Smooth muscle cell (in vitro differentiated cells): ENCODE results near the gene GNAT1. TPM values are rescaled to one million over a fixed set of nuclear protein-coding genes. Genes with fewer than 3 reads are reported as not detected.
A peak's percentile ranks its signal among the peaks of the same experiment; 100 is the strongest.

Experiments
- DNase-seq: peaks from one replicate; lab custom pipeline; 2025; ENCODE audit not compliant: unreplicated experiment; lab: John Stamatoyannopoulos, UW
- H2AFZ ChIP-seq: fragments of 200-600 bp; sonication (generic); 2 replicates; pipeline ENCODE4 v1.6.0; 2016; ENCODE audit warnings: antibody characterized with exemption, low read depth, mild to moderate bottlenecking
- H3F3A ChIP-seq: fragments of 200-600 bp; sonication (generic); 2 replicates; pipeline ENCODE4 v1.6.0; 2017; ENCODE audit warnings: antibody characterized with exemption, low read depth
- H3K27ac ChIP-seq: fragments of 200-600 bp; sonication (generic); 2 replicates; pipeline ENCODE4 v1.5.1; 2016; ENCODE audit warnings: low read depth, mild to moderate bottlenecking
- H3K27me3 ChIP-seq: fragments of 200-600 bp; sonication (generic); 2 replicates; pipeline ENCODE4 v1.6.1; 2016; ENCODE audit warnings: low read depth, mild to moderate bottlenecking
- H3K36me3 ChIP-seq: fragments of 200-600 bp; sonication (generic); 2 replicates; pipeline ENCODE4 v1.5.1; 2016; ENCODE audit warnings: low read depth
- H3K4me1 ChIP-seq: fragments of 200-600 bp; sonication (generic); 2 replicates; pipeline ENCODE4 v1.5.1; 2016; ENCODE audit warnings: low read depth
- H3K4me2 ChIP-seq: fragments of 200-600 bp; sonication (generic); 2 replicates; pipeline ENCODE4 v1.6.0; 2016; ENCODE audit warnings: mild to moderate bottlenecking
- H3K4me3 ChIP-seq: fragments of 200-600 bp; sonication (generic); 2 replicates; pipeline ENCODE4 v1.5.1; 2016; ENCODE audit warnings: mild to moderate bottlenecking
- H3K79me2 ChIP-seq: fragments of 200-600 bp; sonication (generic); 2 replicates; pipeline ENCODE4 v1.6.0; 2016; ENCODE audit warnings: low read depth, mild to moderate bottlenecking
- H3K9ac ChIP-seq: fragments of 200-600 bp; sonication (generic); 2 replicates; pipeline ENCODE4 v1.6.0; 2016; ENCODE audit warnings: low read depth
- H3K9me3 ChIP-seq: fragments of 200-600 bp; sonication (generic); replicated peaks from 2 replicates; pipeline ENCODE4 v1.5.1; 2016; ENCODE audit warnings: low read depth
- H4K20me1 ChIP-seq: fragments of 200-600 bp; sonication (generic); 2 replicates; pipeline ENCODE4 v1.6.0; 2016; ENCODE audit warnings: low read depth
- CTCF ChIP-seq: fragments of 200-600 bp; sonication (generic); IDR thresholded peaks from 2 replicates; pipeline ENCODE4 v1.5.1; 2017; ENCODE audit warnings: borderline replicate concordance, mild to moderate bottlenecking, antibody characterized with exemption; ENCODE audit not compliant: insufficient read depth, poor library complexity, severe bottlenecking
- WGBS: methylation state at CpG from one replicate; pipeline ENCODE4 v1.1.7; 2016; ENCODE audit warnings: low lambda C conversion rate; 5-methylcytosine and 5-hydroxymethylcytosine counted together
- polyA plus RNA-seq: library from polyadenylated mRNA; unstranded; fragments of >200 nt; fragmentation: Nextera tagmentation; extraction: Ambion mirVana; gene quantifications from 2 replicates; pipeline ENCODE4 v1.2.1, GENCODE V29; 2016
- total RNA-seq: library from RNA; depleted of rRNA; stranded (reverse); fragments of >200 nt; gene quantifications from 2 replicates; pipeline ENCODE4 v1.2.3, GENCODE V29; 2014

The GNAT1 gene
- total and polyA plus RNA-seq, 2 experiments from 2014 or later = not detected

GRCh38 chr3:50154840-50155490, 36.4 kb upstream of the GNAT1 start, which contains the start of gene SEMA3F:
Gene SEMA3F, plus strand, starts transcription at chr3:50155324. Its CDS starts 4,299 bp downstream, at chr3:50159623.
- H3K9ac ChIP-seq = peak within 1 kb of the TSS; percentile 43
- H3K79me2 ChIP-seq = no peaks in the 10 kb centered on the region
- no peak for TF ChIP-seq CTCF
- H4K20me1 ChIP-seq = peaks cover 9% of the 10 kb centered on the region
- H3F3A ChIP-seq = no peaks in the 10 kb centered on the region
- H3K36me3 ChIP-seq = no peaks in the 10 kb centered on the region
- 0% methylated on average over 37 of the region's 98 CpGs for WGBS
- peak within 1 kb of the TSS; percentile 91 for H3K4me2 ChIP-seq
- peaks cover 31% of the 10 kb centered on the region for H3K4me1 ChIP-seq
- no peaks in the 10 kb centered on the region for H3K9me3 ChIP-seq
- DNase-seq = peak; percentile 18
- H3K4me3 ChIP-seq = peak within 1 kb of the TSS; percentile 63
- no peak within 1 kb of the TSS for H2AFZ ChIP-seq
- no peak within 1 kb of the TSS for H3K27ac ChIP-seq
- peaks cover 31% of the 10 kb centered on the region for H3K27me3 ChIP-seq

- H3K4me1 ChIP-seq = peaks cover 31% of the 10 kb centered on the region
- no peaks in the 10 kb centered on the region for H3K36me3 ChIP-seq
- H3K4me3 ChIP-seq = peak overlapping the region; percentile 63
- no peaks in the 10 kb centered on the region for H3F3A ChIP-seq
- no peaks in the 10 kb centered on the region for H3K79me2 ChIP-seq
- H3K9me3 ChIP-seq = no peaks in the 10 kb centered on the region
- TF ChIP-seq CTCF = no peak
- WGBS = under 1% methylated on average over 29 of the region's 37 CpGs
- H4K20me1 ChIP-seq = peaks cover 9% of the 10 kb centered on the region
- no peak for DNase-seq
- peak overlapping the region; percentile 43 for H3K9ac ChIP-seq
- no peak overlapping the region for H2AFZ ChIP-seq
- peak overlapping the region; percentile 91 for H3K4me2 ChIP-seq
- peaks cover 31% of the 10 kb centered on the region for H3K27me3 ChIP-seq
- no peak overlapping the region for H3K27ac ChIP-seq
These were observed 35.9 kb upstream of the GNAT1 start for GRCh38 chr3:50155491-50155878.

GRCh38 chr3:50155891-50156290, 35.5 kb upstream of the GNAT1 start:
- Histone ChIP-seq H3K4me1 (peaks cover 31% of the 10 kb centered on the region), H2AFZ (no peak overlapping the region), H3F3A (no peaks in the 10 kb centered on the region), H3K9ac (peak overlapping the region; percentile 43), H3K36me3 (no peaks in the 10 kb centered on the region), H4K20me1 (peaks cover 9% of the 10 kb centered on the region), H3K4me3 (peak overlapping the region; percentile 63), H3K4me2 (peak overlapping the region; percentile 91), H3K27me3 (peaks cover 31% of the 10 kb centered on the region), H3K79me2 (no peaks in the 10 kb centered on the region), H3K9me3 (no peaks in the 10 kb centered on the region), H3K27ac (no peak overlapping the region)
- DNase-seq = no peak
- 12% methylated on average over 13 of the region's 13 CpGs for WGBS
- TF ChIP-seq CTCF = no peak
